ENCODE results near the gene CNTN1.

Gene CNTN1

GRCh38 chr12:41112903-41113302, 420.7 kb downstream of the CNTN1 start:
- Histone ChIP-seq H3K36me3 (no peaks in the 10 kb centered on the region), H3K27me3 (no peaks in the 10 kb centered on the region), H3K4me3 (ENCODE audit: low read depth, low read length) (no peak overlapping the region), H3K9me3 (no peaks in the 10 kb centered on the region), H3K4me1 (no peaks in the 10 kb centered on the region)
- TF ChIP-seq CTCF (IDR thresholded peaks at IDR 0.05; ENCODE audit: low read depth, low read length): no peak
- DNase-seq: no peak

- TF ChIP-seq CTCF (IDR thresholded peaks at IDR 0.05; ENCODE audit: low read depth, low read length): no peak
These were observed 428.0 kb downstream of the CNTN1 start for GRCh38 chr12:41120211-41120610.

DNA sequence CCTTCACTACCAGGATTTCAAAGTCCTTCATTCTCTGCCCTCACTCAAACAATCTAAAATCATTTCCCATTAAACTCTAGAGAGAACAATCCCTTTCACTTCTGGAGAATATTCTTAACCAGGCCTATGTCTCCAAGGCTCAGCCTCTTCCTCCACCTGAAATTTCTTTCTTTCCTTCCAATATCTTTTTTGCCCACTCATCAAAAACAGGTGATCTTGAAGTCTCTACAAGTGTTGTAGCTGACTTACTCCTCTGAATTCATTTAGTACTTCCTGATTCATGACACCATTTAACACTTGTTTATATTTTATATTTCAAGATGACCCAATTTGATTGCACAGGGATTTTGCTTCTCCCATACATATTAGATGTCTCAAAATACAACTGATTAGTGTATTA, 429.1 kb downstream of the CNTN1 start:
- H3K4me3 ChIP-seq (ENCODE audit: low read depth, low read length): no peak overlapping the region
- TF ChIP-seq CTCF (IDR thresholded peaks at IDR 0.05; ENCODE audit: low read depth, low read length): no peak
- no peak for DNase-seq
- H3K36me3 ChIP-seq: no peaks in the 10 kb centered on the region
- H3K27me3 ChIP-seq: no peaks in the 10 kb centered on the region
- no peaks in the 10 kb centered on the region for H3K4me1 ChIP-seq
- H3K9me3 ChIP-seq: no peaks in the 10 kb centered on the region

More at GRCh38 chr12:41120211-41120610, 428.0 kb downstream of the CNTN1 start:
- H3K4me1 ChIP-seq: no peaks in the 10 kb centered on the region
- no peaks in the 10 kb centered on the region for H3K9me3 ChIP-seq
- no peak for DNase-seq
- no peak overlapping the region for H3K4me3 ChIP-seq (ENCODE audit: low read depth, low read length)
- no peaks in the 10 kb centered on the region for H3K27me3 ChIP-seq
- H3K36me3 ChIP-seq: no peaks in the 10 kb centered on the region
